Tibial nerve (tissue), 4 donors: ENCODE results near the gene TSPAN3. TPM values are rescaled to one million over a fixed set of nuclear protein-coding genes. Genes with fewer than 3 reads are reported as not detected.

Experiments used
- DNase-seq, 2 donors: peaks; one replicate each; pipeline ENCODE4 v3.0.0-alpha.2; 2019; ENCODE audit warnings: low spot score in 2 of 2
- H3K27ac ChIP-seq, 4 donors: fragments of 200-600 bp; sonication (generic) in 3 of 4; one replicate each; pipeline ENCODE4 v1.5.1; 2017 to 2019; ENCODE audit warnings: mild to moderate bottlenecking in 1 of 4
- H3K27me3 ChIP-seq, 2 donors: fragments of 200-600 bp; sonication (generic) in 1 of 2; one replicate each; pipeline versions ENCODE4 v1.5.1 to v1.6.0; 2017 to 2019
- H3K36me3 ChIP-seq, 3 donors: fragments of 200-600 bp; sonication (generic); one replicate each; pipeline ENCODE4 v1.5.1; 2018 to 2019
- H3K4me1 ChIP-seq, 4 donors: fragments of 200-600 bp; sonication (generic) in 3 of 4; one replicate each; pipeline ENCODE4 v1.5.1; 2017 to 2019
- H3K4me3 ChIP-seq, 4 donors: fragments of 200-600 bp; sonication (generic) in 3 of 4; one replicate each; pipeline ENCODE4 v1.5.1; 2017 to 2019; ENCODE audit warnings: mild to moderate bottlenecking in 1 of 4, moderate library complexity in 1 of 4
- H3K9me3 ChIP-seq, 4 donors: fragments of 200-600 bp; sonication (generic) in 3 of 4; one replicate each; pipeline ENCODE4 v1.5.1; 2017 to 2019
- EP300 ChIP-seq, 2 donors: sonication (generic); formaldehyde crosslinking; IDR thresholded peaks; one replicate each; pipeline ENCODE4 v1.6.1; 2017; ENCODE audit warnings: antibody characterized with exemption in 2 of 2, mild to moderate bottlenecking in 1 of 2
- POLR2A ChIP-seq, 2 donors: fragments of 450-650 bp; IDR thresholded peaks; one replicate each; pipeline ENCODE4 v1.6.1; 2017; ENCODE audit warnings: antibody characterized with exemption in 2 of 2, mild to moderate bottlenecking in 2 of 2, moderate library complexity in 2 of 2
- WGBS, 2 donors: methylation state at CpG; one replicate each; pipeline ENCODE4 v1.1.5; 2018; 5-methylcytosine and 5-hydroxymethylcytosine counted together
- total RNA-seq, 4 donors: library from RNA; depleted of rRNA; stranded (reverse); fragments of >200 nt; gene quantifications; one replicate each; pipeline ENCODE4 v1.1.0, GENCODE V29; 2016
- TF ChIP-seq, protein P1 (sequence below), 5 experiments: fragments of 200-600 bp in 3 of 5; fragments of 450-650 bp in 2 of 5; sonication (generic) in 3 of 5; IDR thresholded peaks; one replicate each; pipeline ENCODE4 v1.5.1; 2016 to 2019; ENCODE audit warnings: antibody characterized with exemption in 5 of 5, mild to moderate bottlenecking in 3 of 5, moderate library complexity in 2 of 5

TSPAN3 gene
- total RNA-seq, 4 donors from 2014 or later, result 155 to 229 (median 203) TPM

DNA sequence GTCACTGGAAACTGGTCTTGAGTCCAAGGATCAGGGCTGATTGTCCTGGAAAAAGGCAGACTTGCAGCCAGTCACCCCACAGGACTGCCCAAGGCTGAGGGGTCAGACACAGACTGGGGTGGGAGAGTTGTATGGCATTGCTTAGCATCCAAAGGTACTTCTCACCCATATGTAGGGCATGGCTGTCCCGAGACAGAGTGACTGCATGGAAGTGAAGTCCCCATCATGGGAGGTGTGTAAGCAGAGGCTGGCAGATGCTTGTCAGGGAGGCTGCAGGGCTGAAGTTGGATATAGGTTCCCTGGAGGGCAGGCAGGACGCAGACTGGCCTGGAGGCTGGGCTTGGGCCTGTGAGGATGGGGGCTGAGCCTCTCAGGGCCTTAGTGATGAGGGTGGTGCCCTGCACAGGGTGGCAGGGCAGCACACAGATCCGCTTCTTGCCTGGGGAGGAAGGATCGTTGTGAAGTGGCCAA is 44.9 kb downstream of the TSPAN3 start:
- TF ChIP-seq EP300 (IDR thresholded peaks at IDR 0.05), result no peak
- TF ChIP-seq, protein P1, sequence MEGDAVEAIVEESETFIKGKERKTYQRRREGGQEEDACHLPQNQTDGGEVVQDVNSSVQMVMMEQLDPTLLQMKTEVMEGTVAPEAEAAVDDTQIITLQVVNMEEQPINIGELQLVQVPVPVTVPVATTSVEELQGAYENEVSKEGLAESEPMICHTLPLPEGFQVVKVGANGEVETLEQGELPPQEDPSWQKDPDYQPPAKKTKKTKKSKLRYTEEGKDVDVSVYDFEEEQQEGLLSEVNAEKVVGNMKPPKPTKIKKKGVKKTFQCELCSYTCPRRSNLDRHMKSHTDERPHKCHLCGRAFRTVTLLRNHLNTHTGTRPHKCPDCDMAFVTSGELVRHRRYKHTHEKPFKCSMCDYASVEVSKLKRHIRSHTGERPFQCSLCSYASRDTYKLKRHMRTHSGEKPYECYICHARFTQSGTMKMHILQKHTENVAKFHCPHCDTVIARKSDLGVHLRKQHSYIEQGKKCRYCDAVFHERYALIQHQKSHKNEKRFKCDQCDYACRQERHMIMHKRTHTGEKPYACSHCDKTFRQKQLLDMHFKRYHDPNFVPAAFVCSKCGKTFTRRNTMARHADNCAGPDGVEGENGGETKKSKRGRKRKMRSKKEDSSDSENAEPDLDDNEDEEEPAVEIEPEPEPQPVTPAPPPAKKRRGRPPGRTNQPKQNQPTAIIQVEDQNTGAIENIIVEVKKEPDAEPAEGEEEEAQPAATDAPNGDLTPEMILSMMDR (IDR thresholded peaks at IDR 0.05), result no peak
- no peak for TF ChIP-seq POLR2A (IDR thresholded peaks at IDR 0.05)
- Histone ChIP-seq H3K9me3 (no peaks in the 10 kb centered on the region), H3K36me3 (no peaks in the 10 kb centered on the region), H3K4me3 (no peak overlapping the region), H3K27me3 (peaks cover 0 to 4% of the 10 kb centered on the region in 2 donors), H3K27ac (no peak overlapping the region), H3K4me1 (peaks cover 0 to 27% (median 1%) of the 10 kb centered on the region in 4 donors)
- 87 to 92% methylated on average over 4 of the region's 4 CpGs for WGBS, 2 donors
- no peak for DNase-seq

DNA sequence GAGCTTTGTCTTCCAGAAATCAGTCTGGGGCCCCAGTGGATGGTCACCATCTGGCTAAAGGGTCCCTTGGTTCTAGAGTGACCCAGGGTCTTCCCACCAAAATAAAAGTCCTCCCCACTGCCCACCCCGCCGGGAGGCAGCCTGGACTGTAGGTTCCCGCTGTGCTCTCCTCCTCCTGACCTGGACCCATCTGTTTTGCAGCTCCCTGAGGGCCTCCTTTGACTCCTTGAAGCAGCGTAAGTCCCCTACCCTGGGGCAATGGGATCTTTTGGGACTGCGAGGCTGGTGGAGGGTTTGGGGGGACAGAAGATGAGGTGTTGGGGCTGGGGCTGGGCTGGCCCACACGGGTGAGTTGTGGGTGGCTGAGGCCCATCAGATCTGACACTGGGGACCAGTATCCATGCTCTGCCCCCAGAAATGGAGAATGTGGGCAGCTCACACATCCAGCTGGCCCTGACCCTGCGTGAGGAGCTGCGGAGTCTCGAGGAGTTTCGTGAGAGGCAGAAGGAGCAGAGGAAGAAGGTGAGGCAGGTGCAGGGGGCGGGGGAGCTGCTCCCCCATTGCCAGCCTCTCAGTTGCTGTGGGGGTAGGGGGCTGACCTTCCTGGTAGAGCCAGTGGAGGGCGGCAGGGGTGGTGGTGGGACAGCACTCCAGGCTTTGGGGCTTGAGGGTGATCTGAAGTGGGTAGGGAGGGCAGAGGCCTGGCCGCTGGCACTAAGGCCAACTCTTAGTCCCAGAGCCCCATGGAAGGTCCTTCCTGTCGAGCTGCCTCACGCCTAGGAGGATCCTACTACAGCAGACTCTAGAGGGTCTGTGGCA is 45.6 kb downstream of the TSPAN3 start:
- no peaks in the 10 kb centered on the region for H3K36me3 ChIP-seq

DNA sequence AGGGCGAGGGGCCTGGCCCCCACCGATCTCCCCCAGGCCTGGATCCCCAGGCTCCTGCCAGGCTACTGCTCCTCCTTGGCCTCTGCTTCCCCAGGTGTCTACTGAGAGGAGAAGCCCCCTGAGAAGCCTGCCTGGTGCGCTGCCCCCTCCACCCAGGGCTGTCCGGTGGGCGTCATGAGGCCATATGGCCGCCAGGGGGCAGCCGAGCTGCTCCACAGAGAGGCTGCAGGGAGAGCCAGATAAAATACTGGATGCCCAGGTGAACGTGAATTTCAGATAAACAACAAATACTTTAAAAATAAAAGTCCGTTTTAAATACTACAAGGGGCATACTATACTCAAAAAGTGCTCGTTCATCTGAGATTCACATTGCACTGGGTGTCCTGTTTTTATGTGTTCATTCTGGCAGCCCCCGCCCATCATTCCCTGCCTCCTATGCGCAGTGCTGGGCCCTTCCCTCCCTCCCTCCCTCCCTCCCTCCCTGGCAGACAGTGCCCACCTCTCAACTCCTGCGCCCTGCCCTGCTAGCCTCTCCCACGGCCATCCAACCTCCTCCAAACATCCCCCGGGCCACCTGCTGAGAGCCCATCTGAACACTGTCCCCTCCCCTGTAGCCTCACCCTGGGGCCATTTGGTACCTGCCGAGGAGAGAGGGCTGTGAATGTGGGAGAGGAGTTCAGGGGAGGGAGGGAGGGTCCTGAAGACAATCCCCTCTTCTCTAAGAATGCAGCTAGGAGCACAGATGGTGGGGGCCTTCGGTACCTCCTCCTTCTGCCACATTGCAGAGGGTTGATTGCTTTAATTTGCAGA is 46.4 kb downstream of the TSPAN3 start:
- 29 to 35% methylated on average over 15 to 16 of the region's 17 CpGs for WGBS, 2 donors
- peak; percentile 49 to 73 for DNase-seq
- Histone ChIP-seq H3K4me1 (peaks cover 0 to 15% (median 1%) of the 10 kb centered on the region in 4 donors), H3K36me3 (no peaks in the 10 kb centered on the region), H3K27me3 (no peaks in the 10 kb centered on the region), H3K4me3 (no peak overlapping the region), H3K9me3 (no peaks in the 10 kb centered on the region), H3K27ac (no peak overlapping the region)
- TF ChIP-seq EP300 (IDR thresholded peaks at IDR 0.05) (no peak), POLR2A (IDR thresholded peaks at IDR 0.05) (no peak)
- TF ChIP-seq, protein P1 (IDR thresholded peaks at IDR 0.05), result peak; percentile 88 to 95 (median 92)

More for the DNA sequence above, 45.6 kb downstream of the TSPAN3 start:
- no peaks in the 10 kb centered on the region for H3K9me3 ChIP-seq
- peak in 1 of 2 donors; percentile 6 for DNase-seq
- peaks cover 0 to 20% (median 1%) of the 10 kb centered on the region in 4 donors for H3K4me1 ChIP-seq
- TF ChIP-seq, protein P1 (IDR thresholded peaks at IDR 0.05), result no peak
- TF ChIP-seq POLR2A (IDR thresholded peaks at IDR 0.05) (no peak), EP300 (IDR thresholded peaks at IDR 0.05) (no peak)
- no peak overlapping the region for H3K4me3 ChIP-seq
- 88 to 92% methylated on average over 13 to 15 of the region's 15 CpGs for WGBS, 2 donors
- no peak overlapping the region for H3K27ac ChIP-seq
- H3K27me3 ChIP-seq, result no peaks in the 10 kb centered on the region

DNA sequence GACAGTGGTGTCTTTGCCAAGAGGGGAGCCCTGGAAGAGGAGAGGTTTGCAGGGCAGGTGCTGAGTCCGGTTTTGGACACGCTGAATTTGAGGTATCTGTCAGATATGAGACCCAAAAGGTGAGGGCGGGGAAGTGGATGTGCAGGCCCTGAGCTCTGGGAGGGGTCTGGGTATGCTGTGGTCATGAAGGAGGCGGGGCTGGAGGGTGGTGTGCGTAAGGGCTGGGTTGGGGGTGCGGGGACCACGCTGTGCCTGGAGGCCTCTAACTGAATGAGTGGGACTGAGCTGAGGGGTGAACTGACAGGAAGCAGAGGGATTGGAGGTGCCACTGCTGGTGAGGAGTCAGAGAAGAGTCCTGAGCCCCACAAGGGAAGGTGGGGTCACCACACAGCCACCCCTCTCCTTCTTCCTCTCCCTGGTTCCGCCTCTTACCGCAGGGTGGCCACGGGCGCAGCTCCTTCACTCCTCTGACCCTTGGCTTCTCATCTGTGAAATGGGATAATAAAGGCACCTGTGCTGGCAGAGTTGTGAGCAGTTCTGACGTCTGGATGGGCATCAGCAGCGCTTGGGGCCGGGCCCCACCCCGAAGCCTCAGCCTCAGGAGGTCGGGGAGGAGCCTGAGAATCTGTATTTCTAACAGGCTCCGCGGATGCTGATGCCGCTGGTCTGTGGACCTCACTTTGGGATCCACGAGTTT is 47.2 kb downstream of the TSPAN3 start:
- Histone ChIP-seq H3K27me3 (no peaks in the 10 kb centered on the region), H3K27ac (no peak overlapping the region), H3K9me3 (no peaks in the 10 kb centered on the region), H3K36me3 (no peaks in the 10 kb centered on the region), H3K4me3 (no peak overlapping the region), H3K4me1 (peaks cover 0 to 15% (median 1%) of the 10 kb centered on the region in 4 donors)
- no peak for DNase-seq
- 68% methylated on average over 12 to 20 of the region's 20 CpGs for WGBS, 2 donors
- TF ChIP-seq, protein P1 (IDR thresholded peaks at IDR 0.05), result no peak
- TF ChIP-seq POLR2A (IDR thresholded peaks at IDR 0.05) (no peak), EP300 (IDR thresholded peaks at IDR 0.05) (no peak)
